PC-9 (cell line): ENCODE results near the gene TMEM37.

Source experiments
- CTCF ChIP-seq: fragments of 200-600 bp; sonication (generic); conservative IDR thresholded peaks from 2 replicates; pipeline ENCODE4 v1.6.1; 2017; ENCODE audit warnings: mixed run types, antibody characterized with exemption, mild to moderate bottlenecking, moderate library complexity
- EZH2 ChIP-seq: fragments of 200-600 bp; sonication (generic); IDR thresholded peaks from 2 replicates; pipeline ENCODE4 v1.8.0; 2017; ENCODE audit warnings: antibody characterized with exemption, low read depth

- TF ChIP-seq CTCF: no peak
- TF ChIP-seq EZH2: no peak
These were observed 56.0 kb downstream of the TMEM37 start for GRCh38 chr2:119487434-119488244.
